Small intestine (tissue), 7 donors: ENCODE measurements around the gene RBM44. TPM values are rescaled to one million over a fixed set of nuclear protein-coding genes. Genes with fewer than 3 reads are reported as not detected.
"Not testable (repeated sequence)": the region's sequence is repeated elsewhere in the genome, so short reads cannot be mapped to it uniquely, and the experiment has no call there.

Source experiments
- DNase-seq, 2 donors: peaks; one replicate each; pipeline versions ENCODE4 v3.0.0 to v3.0.0-alpha.2; 2013
- FAIRE-seq: peaks from 2 replicates; lab custom pipeline; 2012; peaks lifted over from hg19 to GRCh38; lab: Jason Lieb, UNC
- H3K27ac ChIP-seq, 3 donors: one replicate each; pipeline ENCODE4 v1.5.1; 2013; ENCODE audit warnings: low read length in 2 of 3, mild to moderate bottlenecking in 2 of 3, control low read depth in 1 of 3, inconsistent platforms in 1 of 3, low read depth in 1 of 3, moderate library complexity in 1 of 3
- H3K27me3 ChIP-seq, 3 donors: one replicate each; pipeline ENCODE4 v1.6.1; 2013; ENCODE audit warnings: low read length in 3 of 3, inconsistent platforms in 1 of 3; ENCODE audit not compliant: control insufficient read depth in 3 of 3, insufficient read depth in 3 of 3
- H3K36me3 ChIP-seq, 3 donors: one replicate each; pipeline ENCODE4 v1.6.1; 2013; ENCODE audit warnings: low read length in 3 of 3, inconsistent platforms in 1 of 3, low read depth in 1 of 3, mild to moderate bottlenecking in 1 of 3, moderate library complexity in 1 of 3; ENCODE audit not compliant: control insufficient read depth in 3 of 3, insufficient read depth in 2 of 3
- H3K4me1 ChIP-seq, 3 donors: one replicate each; pipeline ENCODE4 v1.6.1; 2013; ENCODE audit warnings: low read length in 2 of 3, inconsistent platforms in 1 of 3, low read depth in 1 of 3, mild to moderate bottlenecking in 1 of 3, moderate library complexity in 1 of 3; ENCODE audit not compliant: control insufficient read depth in 3 of 3, insufficient read depth in 2 of 3
- H3K4me3 ChIP-seq, 3 donors: one replicate each; pipeline ENCODE4 v1.5.1; 2013; ENCODE audit warnings: low read length in 3 of 3, control low read depth in 1 of 3, inconsistent platforms in 1 of 3, low read depth in 1 of 3, mild to moderate bottlenecking in 1 of 3, moderate library complexity in 1 of 3
- H3K9me3 ChIP-seq, 2 donors: one replicate each; pipeline ENCODE4 v1.6.1; 2013; ENCODE audit warnings: low read depth in 1 of 2, low read length in 1 of 2; ENCODE audit not compliant: control insufficient read depth in 2 of 2, insufficient read depth in 1 of 2
- WGBS, 3 donors: extraction: QIAGEN DNeasy Blood & Tissue Kit; methylation state at CpG; one replicate each; pipeline ENCODE4 v1.1.7; 2013; 5-methylcytosine and 5-hydroxymethylcytosine counted together
- polyA plus RNA-seq, 4 donors: library from polyadenylated mRNA; stranded (reverse) in 3 of 4; unstranded in 1 of 4; fragments of 200-250 nt in 3 of 4; fragments of 120-200 nt in 1 of 4; gene quantifications; one replicate each; pipeline versions ENCODE4 v1.2.1 to v1.2.3, GENCODE V29; 2013
- donor health status: healthy with polysubstance abuse.
- donor health status: control.
- donor health status: control.
- donor health status: Bipolar disorder and iron deficiency.
- donor health status: healthy.

Gene RBM44
- polyA plus RNA-seq, 4 donors = 0.12 to 0.30 (median 0.22) TPM; not detected in 1

- no peaks in the 10 kb centered on the region for H3K27me3 ChIP-seq
- FAIRE-seq = no peak
- no peak overlapping the region for H3K27ac ChIP-seq
- H3K9me3 ChIP-seq = no peaks in the 10 kb centered on the region
- H3K4me1 ChIP-seq = no peaks in the 10 kb centered on the region
- peaks cover 5 to 36% (median 16%) of the 10 kb centered on the region in 3 donors for H3K36me3 ChIP-seq
- no peak for DNase-seq
- WGBS, 3 donors = 72 to 75% (median 75%) methylated on average over 2 of the region's 2 CpGs
- no peak overlapping the region for H3K4me3 ChIP-seq
Measured at GRCh38 chr2:237766340-237766739, 32.2 kb upstream of the RBM44 start.

DNA sequence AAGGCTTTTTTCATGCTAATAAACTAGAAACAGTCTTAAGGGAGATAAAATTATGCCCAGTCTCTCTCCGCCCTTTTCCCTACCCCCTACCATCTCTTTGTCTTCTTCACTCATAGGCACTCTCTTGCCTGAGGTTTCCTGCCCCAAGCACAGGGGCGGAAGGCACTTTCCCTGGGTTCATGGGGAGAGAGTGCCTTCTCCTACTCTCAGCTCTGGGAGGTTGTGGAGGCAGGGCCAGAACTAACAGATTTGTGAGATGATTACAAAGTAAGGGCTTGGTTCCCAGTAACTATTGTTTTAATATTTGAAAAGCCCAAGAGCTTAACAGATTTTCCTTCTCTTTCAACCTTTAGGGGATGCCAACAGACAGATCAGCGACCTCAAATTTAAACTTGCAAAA lies 26.1 kb upstream of the RBM44 start:
- Histone ChIP-seq H3K36me3 (peaks cover 3 to 38% (median 27%) of the 10 kb centered on the region in 3 donors), H3K4me3 (no peak overlapping the region), H3K27me3 (no peaks in the 10 kb centered on the region), H3K27ac (no peak overlapping the region), H3K4me1 (no peaks in the 10 kb centered on the region), H3K9me3 (no peaks in the 10 kb centered on the region)
- 91 to 95% (median 93%) methylated on average over 3 of the region's 3 CpGs for WGBS, 3 donors
- FAIRE-seq (no peak), DNase-seq (no peak)

- no peaks in the 10 kb centered on the region for H3K27me3 ChIP-seq
- FAIRE-seq (no peak), DNase-seq (no peak)
- peaks cover 3 to 41% (median 28%) of the 10 kb centered on the region in 3 donors for H3K36me3 ChIP-seq
- WGBS, 3 donors = 92 to 94% (median 93%) methylated on average over 15 of the region's 15 CpGs
- H3K4me3 ChIP-seq = no peak overlapping the region
- no peaks in the 10 kb centered on the region for H3K4me1 ChIP-seq
- no peak overlapping the region for H3K27ac ChIP-seq
- H3K9me3 ChIP-seq = no peaks in the 10 kb centered on the region
Measured at GRCh38 chr2:237773826-237774225, 24.8 kb upstream of the RBM44 start.

- DNase-seq = peak; percentile 64 to 71
- H3K27ac ChIP-seq = no peak overlapping the region
- no peaks in the 10 kb centered on the region for H3K9me3 ChIP-seq
- no peaks in the 10 kb centered on the region for H3K4me1 ChIP-seq
- WGBS, 3 donors = 70 to 78% (median 73%) methylated on average over 13 of the region's 13 CpGs
- no peak for FAIRE-seq
- no peaks in the 10 kb centered on the region for H3K27me3 ChIP-seq
- H3K4me3 ChIP-seq = no peak overlapping the region
- H3K36me3 ChIP-seq = peaks cover 8 to 41% (median 32%) of the 10 kb centered on the region in 3 donors
Measured at GRCh38 chr2:237774811-237775553, 23.6 kb upstream of the RBM44 start.

GRCh38 chr2:237779521-237779920 lies 19.1 kb upstream of the RBM44 start:
- DNase-seq (no peak), FAIRE-seq (no peak)
- Histone ChIP-seq H3K27ac (no peak overlapping the region), H3K4me3 (no peak overlapping the region), H3K27me3 (no peaks in the 10 kb centered on the region), H3K9me3 (peaks cover 0 to 8% of the 10 kb centered on the region in 2 donors), H3K4me1 (no peaks in the 10 kb centered on the region), H3K36me3 (peaks cover 24 to 48% (median 41%) of the 10 kb centered on the region in 3 donors)
- 96 to 97% (median 97%) methylated on average over 14 of the region's 14 CpGs for WGBS, 3 donors

DNA sequence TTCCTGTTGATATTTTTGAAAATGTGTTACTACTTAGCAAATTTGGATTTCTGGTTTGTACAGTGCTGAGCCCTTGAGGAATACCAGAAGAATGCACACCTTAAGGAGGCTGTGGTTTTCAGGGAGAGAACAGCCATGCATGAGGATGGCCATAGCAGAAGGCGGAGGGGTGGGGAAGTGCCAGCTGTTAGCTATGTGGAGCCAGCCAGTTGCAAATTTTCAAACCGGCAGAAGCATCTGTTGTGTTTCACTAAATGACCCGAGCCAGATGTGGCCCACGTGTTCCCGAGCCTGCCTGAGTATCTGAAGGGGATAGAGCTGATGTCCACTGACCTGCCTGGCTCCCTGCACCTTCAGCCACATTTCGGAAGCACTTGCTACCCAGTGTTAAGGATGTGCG lies 16.4 kb upstream of the RBM44 start:
- Histone ChIP-seq H3K27me3 (no peaks in the 10 kb centered on the region), H3K27ac (no peak overlapping the region), H3K9me3 (peaks cover 0 to 17% of the 10 kb centered on the region in 2 donors), H3K4me3 (no peak overlapping the region), H3K4me1 (no peaks in the 10 kb centered on the region), H3K36me3 (peaks cover 22 to 36% (median 34%) of the 10 kb centered on the region in 3 donors)
- DNase-seq (no peak), FAIRE-seq (no peak)
- 80 to 94% (median 89%) methylated on average over 7 of the region's 7 CpGs for WGBS, 3 donors

GRCh38 chr2:237783678-237784077 lies 14.9 kb upstream of the RBM44 start:
- not testable (repeated sequence) for DNase-seq, FAIRE-seq, H3K27ac ChIP-seq, H3K27me3 ChIP-seq, H3K4me1 ChIP-seq, H3K4me3 ChIP-seq
- Histone ChIP-seq H3K36me3 (peaks cover 22 to 31% (median 29%) of the 10 kb centered on the region in 3 donors), H3K9me3 (peaks cover 0 to 19% of the 10 kb centered on the region in 2 donors)
- 92 to 98% (median 95%) methylated on average over 2 of the region's 5 CpGs for WGBS, 3 donors

DNA sequence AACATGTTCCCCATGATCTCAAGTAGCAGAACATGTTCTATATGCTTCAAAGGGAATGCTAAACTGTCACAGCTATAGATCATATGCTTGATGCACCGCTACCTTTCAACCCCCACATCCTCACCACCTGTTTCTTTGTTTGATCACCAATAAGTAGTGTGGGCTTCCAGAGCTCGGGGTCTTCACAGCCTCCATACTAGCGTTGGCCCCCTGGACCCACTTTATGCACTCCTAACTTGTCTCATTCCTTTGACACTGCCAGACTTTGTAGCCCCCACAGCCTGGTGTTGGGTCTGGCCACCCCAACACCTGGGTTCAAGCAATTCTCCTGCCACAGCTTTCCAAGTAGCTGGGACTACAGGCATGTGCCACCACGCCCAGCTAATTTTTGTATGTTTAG lies 11.6 kb upstream of the RBM44 start:
- FAIRE-seq (no peak), DNase-seq (no peak)
- WGBS, 3 donors = 97 to 99% (median 99%) methylated on average over 4 of the region's 4 CpGs
- Histone ChIP-seq H3K4me3 (no peak overlapping the region), H3K36me3 (peaks cover 7 to 10% (median 7%) of the 10 kb centered on the region in 3 donors), H3K9me3 (peaks cover 0 to 19% of the 10 kb centered on the region in 2 donors), H3K27me3 (no peaks in the 10 kb centered on the region), H3K4me1 (no peaks in the 10 kb centered on the region), H3K27ac (no peak overlapping the region)
